PFSK-1 (cell line): Measurements from ENCODE around the gene IL20RB.

ENCODE experiments used
- FOXP2 ChIP-seq: optimal IDR thresholded peaks from 2 replicates; pipeline ENCODE3; 2011; ENCODE audit warnings: borderline replicate concordance, control low read depth, inconsistent platforms; ENCODE audit not compliant: insufficient read depth; ENCODE audit errors: extremely low read length, extremely low read depth
- POLR2AphosphoS5 ChIP-seq: IDR thresholded peaks from 2 replicates; pipeline ENCODE4 v1.6.1; 2012; ENCODE audit warnings: low read depth, mild to moderate bottlenecking, control low read depth, low read length, moderate library complexity
- SIN3A ChIP-seq: IDR thresholded peaks from 2 replicates; pipeline ENCODE4 v1.6.1; 2012; ENCODE audit warnings: mild to moderate bottlenecking, low read length, moderate library complexity, borderline replicate concordance; ENCODE audit not compliant: insufficient read depth
- TAF1 ChIP-seq: IDR thresholded peaks from 2 replicates; pipeline ENCODE4 v1.6.1; 2012; ENCODE audit warnings: low read length, control low read depth, borderline replicate concordance; ENCODE audit not compliant: insufficient read depth
- TF ChIP-seq, protein P1 (sequence below), 2 experiments: IDR thresholded peaks; 2 replicates each; pipeline versions ENCODE4 v1.6.1 to v1.8.0; 2011 to 2012; ENCODE audit warnings: low read depth in 2 of 2, low read length in 2 of 2, control low read depth in 1 of 2, inconsistent platforms in 1 of 2, mild to moderate bottlenecking in 1 of 2, moderate library complexity in 1 of 2; ENCODE audit not compliant: insufficient read depth in 1 of 2

The IL20RB gene

DNA sequence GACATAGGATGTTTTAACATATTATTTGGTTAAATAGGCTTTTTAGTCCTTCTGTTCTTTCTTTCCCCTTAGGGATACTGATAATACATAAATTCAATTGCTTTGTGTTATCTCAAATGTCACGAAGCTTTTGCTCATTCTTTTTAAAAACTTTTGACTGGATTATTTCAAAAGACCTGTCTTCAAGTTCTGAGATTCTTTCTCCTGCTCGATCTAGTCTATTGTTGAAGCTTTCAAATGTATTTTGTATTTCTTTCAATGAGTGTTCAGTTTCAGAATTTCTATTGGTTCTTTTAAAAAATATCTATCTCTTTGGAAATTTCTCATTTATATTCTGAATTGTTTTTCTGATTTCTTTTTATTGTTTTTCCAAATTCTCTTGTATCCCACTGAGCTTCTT lies 16.9 kb downstream of the IL20RB start:
- TF ChIP-seq TAF1 (no peak), POLR2AphosphoS5 (no peak), SIN3A (no peak), FOXP2 (no peak)
- TF ChIP-seq, protein P1, sequence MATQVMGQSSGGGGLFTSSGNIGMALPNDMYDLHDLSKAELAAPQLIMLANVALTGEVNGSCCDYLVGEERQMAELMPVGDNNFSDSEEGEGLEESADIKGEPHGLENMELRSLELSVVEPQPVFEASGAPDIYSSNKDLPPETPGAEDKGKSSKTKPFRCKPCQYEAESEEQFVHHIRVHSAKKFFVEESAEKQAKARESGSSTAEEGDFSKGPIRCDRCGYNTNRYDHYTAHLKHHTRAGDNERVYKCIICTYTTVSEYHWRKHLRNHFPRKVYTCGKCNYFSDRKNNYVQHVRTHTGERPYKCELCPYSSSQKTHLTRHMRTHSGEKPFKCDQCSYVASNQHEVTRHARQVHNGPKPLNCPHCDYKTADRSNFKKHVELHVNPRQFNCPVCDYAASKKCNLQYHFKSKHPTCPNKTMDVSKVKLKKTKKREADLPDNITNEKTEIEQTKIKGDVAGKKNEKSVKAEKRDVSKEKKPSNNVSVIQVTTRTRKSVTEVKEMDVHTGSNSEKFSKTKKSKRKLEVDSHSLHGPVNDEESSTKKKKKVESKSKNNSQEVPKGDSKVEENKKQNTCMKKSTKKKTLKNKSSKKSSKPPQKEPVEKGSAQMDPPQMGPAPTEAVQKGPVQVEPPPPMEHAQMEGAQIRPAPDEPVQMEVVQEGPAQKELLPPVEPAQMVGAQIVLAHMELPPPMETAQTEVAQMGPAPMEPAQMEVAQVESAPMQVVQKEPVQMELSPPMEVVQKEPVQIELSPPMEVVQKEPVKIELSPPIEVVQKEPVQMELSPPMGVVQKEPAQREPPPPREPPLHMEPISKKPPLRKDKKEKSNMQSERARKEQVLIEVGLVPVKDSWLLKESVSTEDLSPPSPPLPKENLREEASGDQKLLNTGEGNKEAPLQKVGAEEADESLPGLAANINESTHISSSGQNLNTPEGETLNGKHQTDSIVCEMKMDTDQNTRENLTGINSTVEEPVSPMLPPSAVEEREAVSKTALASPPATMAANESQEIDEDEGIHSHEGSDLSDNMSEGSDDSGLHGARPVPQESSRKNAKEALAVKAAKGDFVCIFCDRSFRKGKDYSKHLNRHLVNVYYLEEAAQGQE (IDR thresholded peaks at IDR 0.05; ENCODE audit: insufficient read depth in 1 of 2, low read depth in 2 of 2, low read length in 2 of 2) = no peak

DNA sequence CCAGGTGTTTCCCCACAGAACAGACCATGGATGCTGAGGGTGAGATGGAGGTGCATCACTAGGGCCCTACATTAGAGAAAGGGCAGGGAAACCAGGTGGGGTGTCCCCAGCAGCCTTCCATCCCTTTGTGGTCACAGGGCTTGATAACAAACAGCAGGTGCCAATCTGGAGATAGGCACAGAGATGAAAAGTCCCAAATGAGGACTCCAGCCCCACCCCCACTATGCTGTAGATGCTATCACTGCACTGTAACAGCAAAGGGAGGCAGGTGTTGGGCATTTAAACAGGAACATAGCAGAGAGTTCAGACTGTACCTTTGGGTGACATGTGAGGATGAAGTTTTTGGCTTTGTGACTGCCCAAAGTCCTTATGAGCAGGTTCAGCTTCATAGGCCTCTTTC lies 21.4 kb downstream of the IL20RB start:
- no peak for TF ChIP-seq FOXP2
- no peak for TF ChIP-seq SIN3A
- no peak for TF ChIP-seq POLR2AphosphoS5
- TF ChIP-seq, protein P1 (IDR thresholded peaks at IDR 0.05; ENCODE audit: insufficient read depth in 1 of 2, low read depth in 2 of 2, low read length in 2 of 2) = no peak
- no peak for TF ChIP-seq TAF1

DNA sequence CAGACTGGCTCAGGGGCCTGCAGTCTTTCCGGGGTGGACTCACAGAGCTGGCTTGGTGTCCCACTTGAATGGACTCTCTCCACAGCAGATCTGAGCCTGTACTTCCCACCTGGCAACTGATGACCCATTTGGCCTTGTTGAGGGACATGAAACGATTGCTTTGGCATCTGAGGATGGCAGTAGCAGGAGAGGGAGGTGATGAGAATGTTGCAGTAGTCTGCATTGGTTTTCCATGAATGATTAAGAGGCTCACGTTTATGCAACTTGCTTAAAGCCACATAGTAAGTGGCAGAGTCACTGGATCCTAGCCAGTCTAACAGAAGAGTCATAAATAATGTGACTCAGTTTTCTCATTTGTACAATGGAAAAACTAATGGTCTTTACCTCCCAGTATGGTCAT lies 21.9 kb downstream of the IL20RB start:
- TF ChIP-seq FOXP2 = no peak
- no peak for TF ChIP-seq TAF1
- no peak for TF ChIP-seq POLR2AphosphoS5
- TF ChIP-seq, protein P1 (IDR thresholded peaks at IDR 0.05; ENCODE audit: insufficient read depth in 1 of 2, low read depth in 2 of 2, low read length in 2 of 2) = no peak
- TF ChIP-seq SIN3A = no peak

DNA sequence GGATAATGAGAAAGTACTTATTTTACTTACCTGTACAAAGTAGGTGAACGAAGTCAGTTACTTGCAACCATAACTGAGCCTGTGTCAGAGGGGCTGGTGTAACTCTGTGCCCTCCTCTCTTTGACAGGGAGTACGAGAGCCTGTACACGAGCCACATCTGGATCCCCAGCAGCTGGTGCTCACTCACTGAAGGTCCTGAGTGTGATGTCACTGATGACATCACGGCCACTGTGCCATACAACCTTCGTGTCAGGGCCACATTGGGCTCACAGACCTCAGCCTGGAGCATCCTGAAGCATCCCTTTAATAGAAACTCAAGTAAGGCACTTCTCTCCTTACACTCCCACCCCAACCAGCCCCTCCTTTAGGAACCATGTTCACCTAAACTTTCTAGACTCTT lies 24.2 kb downstream of the IL20RB start:
- TF ChIP-seq TAF1 (no peak), FOXP2 (no peak), SIN3A (no peak)
- TF ChIP-seq, protein P1 (IDR thresholded peaks at IDR 0.05; ENCODE audit: insufficient read depth in 1 of 2, low read depth in 2 of 2, low read length in 2 of 2) = no peak

DNA sequence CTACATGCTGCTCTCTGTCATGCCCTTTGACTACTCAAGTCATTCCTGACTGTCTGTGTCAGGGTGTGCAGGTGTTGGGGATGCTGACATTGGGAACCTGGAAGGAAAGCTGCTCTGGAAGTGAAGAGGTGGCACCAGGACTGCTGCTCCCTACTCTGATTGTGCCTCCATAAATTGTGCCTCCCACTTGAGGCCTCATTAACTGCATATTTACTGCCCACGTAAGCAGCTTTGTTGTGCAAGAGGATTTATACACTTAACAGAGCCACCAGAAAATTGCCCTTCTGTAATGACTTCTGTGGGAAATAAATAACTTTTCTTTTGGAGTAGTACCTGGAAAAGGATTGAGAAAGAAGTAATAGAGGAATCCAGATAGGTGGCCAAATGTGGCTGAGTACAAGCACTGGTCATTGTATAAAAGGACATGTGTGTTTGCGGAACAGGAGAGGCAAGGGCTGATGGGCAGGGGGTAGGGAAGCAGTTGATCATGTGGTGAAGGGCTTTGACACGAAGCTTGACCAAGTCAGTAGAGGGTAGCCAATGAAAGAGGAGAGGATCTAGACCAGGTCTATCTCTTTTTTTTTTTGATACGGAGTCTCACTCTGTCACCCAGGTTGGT lies 24.8 kb downstream of the IL20RB start:
- TF ChIP-seq TAF1 = no peak
- TF ChIP-seq FOXP2 = no peak
- TF ChIP-seq SIN3A = no peak
- no peak for TF ChIP-seq POLR2AphosphoS5
- TF ChIP-seq, protein P1 (IDR thresholded peaks at IDR 0.05; ENCODE audit: insufficient read depth in 1 of 2, low read depth in 2 of 2, low read length in 2 of 2) = no peak
